SKM-1 treated with dmso at 0.1 percent for 144 hours (cell line): ENCODE measurements around the gene CACNA1D.
A peak's percentile ranks its signal among the peaks of the same experiment; 100 is the strongest.

ENCODE experiments used
- DNase-seq: peaks from one replicate; lab custom pipeline; 2025; ENCODE audit not compliant: unreplicated experiment; lab: John Stamatoyannopoulos, UW

The CACNA1D gene

DNA sequence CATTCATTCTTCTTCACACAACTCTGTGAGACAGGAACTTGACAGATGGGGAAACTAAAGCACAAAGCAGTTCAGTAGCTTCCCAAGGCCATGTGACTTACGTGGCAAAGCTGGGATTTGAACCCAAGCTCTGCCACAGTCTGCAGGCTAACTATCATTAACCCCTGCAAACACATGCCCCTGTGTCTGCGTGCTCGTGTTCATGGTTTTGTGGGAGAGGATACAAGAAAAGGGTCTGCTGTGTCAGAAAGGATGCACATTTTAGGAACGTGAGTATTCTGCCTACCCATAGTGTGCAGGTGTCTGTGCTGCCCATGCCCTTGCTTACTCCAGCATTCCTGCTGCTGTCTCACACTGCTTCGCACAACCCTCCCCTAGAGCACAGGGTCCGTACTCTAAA, 214.8 kb downstream of the CACNA1D start:
- no peak for DNase-seq

DNA sequence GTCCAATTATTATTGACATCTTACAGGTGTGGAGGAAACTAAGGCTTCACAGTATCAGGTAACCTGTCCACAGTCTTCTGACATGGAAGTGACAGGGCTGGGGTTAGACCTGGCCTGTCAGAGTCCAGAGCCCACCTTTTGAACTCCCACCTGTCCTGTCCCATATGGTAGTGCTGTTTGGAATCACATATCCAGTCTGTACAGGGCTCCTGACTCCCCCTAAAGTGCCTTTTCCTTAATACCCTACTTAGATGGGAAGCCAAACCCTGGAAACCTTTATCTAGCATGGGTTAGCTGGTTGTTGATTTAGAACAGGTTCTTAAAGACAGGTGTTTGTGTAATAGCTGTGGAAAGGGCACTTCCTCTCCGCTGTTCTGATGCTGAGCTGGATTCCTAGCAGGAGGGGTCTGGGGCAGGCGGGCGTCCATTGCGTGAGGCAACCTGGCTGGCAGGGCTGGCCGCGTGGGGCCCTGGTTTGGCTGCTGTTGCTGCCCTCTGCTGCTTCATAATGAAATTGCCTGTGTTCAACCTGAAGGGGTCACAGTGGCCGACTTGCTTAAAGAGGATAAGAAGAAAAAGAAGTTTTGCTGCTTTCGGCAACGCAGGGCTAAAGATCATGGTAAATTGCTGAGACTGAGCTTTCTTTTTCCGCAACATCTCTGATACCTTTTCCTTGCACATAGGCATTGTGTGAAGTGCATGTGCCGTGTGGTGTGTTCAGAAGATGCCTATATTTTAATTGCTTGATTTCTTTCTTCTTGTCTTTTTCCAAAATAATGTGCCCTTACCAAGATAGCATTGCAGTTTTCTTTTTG, 215.7 kb downstream of the CACNA1D start:
- peak; percentile 73 for DNase-seq

- no peak for DNase-seq
Measured at GRCh38 chr3:53711387-53711786, 217.0 kb downstream of the CACNA1D start.

DNA sequence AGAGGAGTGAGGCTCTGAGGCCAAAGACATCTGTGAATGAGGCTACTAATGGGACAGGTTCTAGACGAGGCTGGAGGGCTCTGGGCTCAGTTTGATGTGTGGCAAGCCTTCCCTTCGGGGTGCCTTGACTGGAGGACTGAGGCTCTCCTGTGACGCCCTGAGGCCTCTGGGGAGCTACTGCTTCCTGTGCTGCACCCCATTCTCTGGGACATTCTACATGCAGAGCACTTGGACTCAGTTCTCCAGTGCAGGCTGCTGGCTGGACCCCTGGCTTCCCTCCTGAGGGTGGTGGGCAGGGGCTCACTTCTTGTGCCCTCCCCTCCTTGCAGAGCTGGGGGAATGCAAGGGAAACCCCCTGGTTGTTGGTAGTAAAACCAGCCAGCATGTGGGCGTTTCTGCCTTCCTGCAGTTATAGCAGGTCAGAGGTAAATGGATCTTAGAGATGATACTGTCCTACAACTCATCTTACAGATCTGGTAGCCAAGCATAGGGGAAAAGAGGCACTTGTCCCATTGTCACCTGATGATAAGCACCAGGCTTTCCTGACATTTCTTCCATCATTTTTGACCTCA, 218.5 kb downstream of the CACNA1D start:
- no peak for DNase-seq

DNA sequence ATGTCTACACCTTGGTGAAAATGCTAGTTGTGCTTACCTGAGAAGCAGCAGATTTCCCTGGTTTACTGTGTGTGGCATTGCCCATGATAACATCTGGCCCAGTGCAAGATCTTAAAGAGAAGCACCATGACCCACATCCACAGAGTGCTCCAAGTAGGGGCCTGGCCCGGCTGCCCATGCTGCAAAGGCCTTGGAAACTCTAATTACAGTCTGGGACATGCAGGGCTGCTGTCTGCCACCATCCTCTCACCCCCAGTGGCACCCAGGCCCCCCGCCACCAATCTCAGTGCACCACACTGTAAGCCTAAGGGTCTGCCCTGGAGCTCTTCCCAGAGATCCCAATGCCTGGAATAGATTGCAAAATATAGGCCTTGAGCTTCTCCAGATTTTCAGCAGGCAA, 219.2 kb downstream of the CACNA1D start:
- no peak for DNase-seq

- DNase-seq: no peak
Measured at GRCh38 chr3:53715815-53716483, 221.5 kb downstream of the CACNA1D start.

DNA sequence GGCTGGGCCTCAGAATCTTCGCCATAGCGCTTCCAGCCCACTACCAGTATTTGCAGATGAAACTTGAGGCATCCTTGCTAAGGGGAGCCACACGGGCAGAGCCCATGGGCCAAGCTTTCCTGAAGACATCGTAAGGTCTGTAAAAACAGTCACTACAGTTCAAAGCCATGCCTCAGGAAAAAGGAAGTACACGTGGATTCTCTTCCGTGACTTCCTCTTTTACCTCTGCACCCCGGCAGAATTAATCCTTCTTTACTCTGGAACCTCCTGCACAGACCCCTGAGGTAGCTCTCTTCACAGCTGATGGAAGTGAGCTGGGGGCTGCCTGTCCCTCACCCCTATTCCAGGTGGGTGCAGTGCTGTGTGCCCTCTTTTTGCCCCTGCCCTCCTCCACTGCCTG, 222.6 kb downstream of the CACNA1D start:
- peak; percentile 66 for DNase-seq

DNA sequence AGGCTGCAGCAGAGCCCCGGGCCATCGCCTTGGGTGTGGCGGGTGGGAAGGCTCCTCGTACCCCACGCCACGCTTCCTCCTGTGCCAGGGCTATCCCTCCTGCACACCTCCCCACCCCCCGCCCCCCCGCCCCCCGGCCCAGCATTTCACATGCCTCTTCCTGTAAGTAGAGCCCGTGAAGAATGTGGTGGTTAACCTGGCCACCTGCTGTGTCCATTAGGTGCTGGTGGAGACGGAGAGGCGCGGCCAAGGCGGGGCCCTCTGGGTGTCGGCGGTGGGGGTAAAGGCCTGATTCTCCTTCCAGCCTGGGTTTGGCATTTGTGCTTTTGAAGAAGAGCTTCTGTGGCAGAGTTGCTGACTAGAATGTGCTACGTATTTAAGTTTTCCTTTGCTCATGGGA, 224.1 kb downstream of the CACNA1D start:
- no peak for DNase-seq

GRCh38 chr3:53719796-53720195, 225.4 kb downstream of the CACNA1D start:
- DNase-seq: no peak

DNA sequence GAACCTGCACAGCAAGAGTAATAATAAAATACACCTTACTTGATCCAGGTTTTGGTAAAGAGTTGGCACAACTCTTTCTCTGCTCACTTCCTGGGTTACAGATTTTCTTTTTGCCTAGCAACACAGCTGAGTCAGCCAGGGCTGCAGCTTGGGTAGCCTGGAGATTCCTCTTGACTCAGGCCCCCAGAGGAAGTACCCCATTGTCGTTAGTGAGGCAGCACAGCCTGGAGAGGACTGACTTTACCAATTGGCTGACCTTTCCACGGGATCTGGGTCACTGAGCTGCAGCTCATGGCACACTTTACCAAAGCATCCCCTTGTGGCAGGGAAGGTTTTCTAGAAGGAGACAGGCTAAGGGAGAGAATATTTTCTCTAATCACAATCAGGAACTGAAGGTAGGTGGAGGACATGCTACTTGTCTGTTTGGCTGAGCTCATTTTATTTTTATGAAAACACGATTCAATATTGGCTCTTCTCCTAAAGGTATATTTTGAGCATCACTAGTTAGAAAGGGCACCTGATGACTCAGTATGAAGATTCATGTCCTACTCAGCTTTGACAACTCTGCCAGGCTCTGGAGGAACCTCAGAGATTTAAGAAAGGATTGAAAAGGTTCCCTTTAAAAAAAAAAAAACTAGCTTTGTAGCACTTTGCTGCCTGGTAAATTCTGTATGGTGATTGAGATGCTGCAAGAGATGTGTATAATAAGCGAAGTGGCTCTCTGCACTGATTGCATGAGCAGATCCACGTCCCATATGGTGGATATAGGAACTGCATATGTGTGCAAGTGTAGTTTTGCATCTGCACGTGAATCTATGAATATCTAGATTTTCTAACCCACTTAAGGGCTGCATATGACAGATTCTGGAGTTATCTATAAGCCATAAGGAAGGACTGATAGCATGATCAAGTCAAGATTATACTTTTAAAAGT, 227.0 kb downstream of the CACNA1D start:
- no peak for DNase-seq

GRCh38 chr3:53724566-53724965, 230.2 kb downstream of the CACNA1D start:
- no peak for DNase-seq

DNA sequence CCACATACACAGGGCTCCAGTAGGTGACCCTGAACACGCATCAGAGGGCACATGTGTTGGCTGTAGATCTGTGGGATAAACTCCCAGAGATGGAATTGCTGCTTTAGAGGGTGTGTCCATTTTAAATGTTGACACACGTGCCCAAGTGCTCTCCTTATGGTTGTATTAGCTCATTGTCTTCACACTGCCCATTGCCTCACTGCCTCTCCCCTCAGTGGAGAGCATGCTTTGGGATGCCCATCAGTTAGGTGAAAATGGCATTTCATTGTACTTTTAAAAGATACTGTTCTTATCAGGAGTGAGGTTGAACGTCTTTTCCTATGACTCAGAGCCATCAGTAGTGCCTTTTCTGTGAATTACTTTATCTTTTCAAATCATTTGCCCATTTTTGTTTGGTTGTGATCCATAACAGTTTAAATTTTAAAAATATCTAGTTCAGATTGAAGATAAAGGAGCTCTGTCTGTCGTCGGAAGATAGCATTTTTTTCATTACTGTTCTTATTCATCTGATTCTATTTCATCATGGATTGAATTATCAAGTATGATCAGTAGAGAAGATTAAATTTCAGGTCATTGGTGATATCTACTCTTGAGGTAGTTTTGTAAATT, 231.1 kb downstream of the CACNA1D start:
- no peak for DNase-seq

DNA sequence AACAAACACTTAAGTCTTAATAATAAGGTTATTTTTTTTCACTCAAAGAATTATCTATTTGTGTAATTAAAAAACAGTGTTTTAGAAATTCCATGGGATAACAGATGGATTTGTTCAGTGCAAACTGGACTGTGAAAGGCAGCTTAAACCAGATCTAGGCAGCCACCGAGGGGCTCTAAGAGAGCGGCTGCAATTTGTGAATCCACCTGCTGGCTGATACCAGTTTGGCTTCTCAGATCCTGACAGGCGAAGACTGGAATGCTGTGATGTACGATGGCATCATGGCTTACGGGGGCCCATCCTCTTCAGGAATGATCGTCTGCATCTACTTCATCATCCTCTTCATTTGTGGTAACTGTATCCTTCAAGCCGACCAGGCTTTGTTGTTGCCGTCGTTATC, 232.2 kb downstream of the CACNA1D start:
- no peak for DNase-seq

DNA sequence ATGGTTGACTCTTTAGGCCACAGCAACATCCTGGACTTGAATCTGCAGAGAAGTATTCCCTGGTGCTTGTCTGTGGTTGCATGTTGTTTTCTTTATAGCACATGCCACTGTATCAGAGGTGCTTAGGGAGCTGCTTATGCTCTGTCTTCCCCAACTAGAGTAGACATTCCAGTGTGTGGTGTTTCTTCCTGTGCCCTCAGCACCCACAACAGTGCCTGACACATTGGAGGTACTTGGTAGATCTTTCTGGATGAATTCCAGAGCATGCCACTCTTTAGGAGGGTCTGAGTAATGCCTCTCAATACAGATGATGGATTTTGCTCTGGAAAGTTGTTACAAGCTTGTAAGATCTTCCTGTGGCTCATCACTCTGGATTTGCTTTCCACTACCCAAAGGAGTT, 234.2 kb downstream of the CACNA1D start:
- no peak for DNase-seq

- no peak for DNase-seq
Measured at GRCh38 chr3:53729159-53729558, 234.7 kb downstream of the CACNA1D start.

- no peak for DNase-seq
Measured at GRCh38 chr3:53729618-53730017, 235.2 kb downstream of the CACNA1D start.

GRCh38 chr3:53730576-53730975, 236.2 kb downstream of the CACNA1D start:
- no peak for DNase-seq

- DNase-seq: no peak
Measured at GRCh38 chr3:53731934-53732624, 237.7 kb downstream of the CACNA1D start.

- no peak for DNase-seq
Measured at GRCh38 chr3:53733446-53733845, 239.0 kb downstream of the CACNA1D start.

GRCh38 chr3:53739966-53740365, 245.6 kb downstream of the CACNA1D start:
- DNase-seq: no peak
